Measurements from ENCODE around the gene VGLL2. TPM values are rescaled to one million over a fixed set of nuclear protein-coding genes. Genes with fewer than 3 reads are reported as not detected.
"Not testable (repeated sequence)": the region's sequence is repeated elsewhere in the genome, so short reads cannot be mapped to it uniquely, and the experiment has no call there.

Gene VGLL2
- polyA plus RNA-seq, 2 donors: 0.04 TPM

- 62 to 67% methylated on average over 2 of the region's 2 CpGs for WGBS, 2 donors
- Histone ChIP-seq H3K4me1 (ENCODE audit: control insufficient read depth in 2 of 2, insufficient read depth in 2 of 2, low read length in 1 of 2) (no peaks in the 10 kb centered on the region), H3K27ac (ENCODE audit: low read depth in 2 of 2, low read length in 1 of 2) (no peak overlapping the region), H3K9me3 (ENCODE audit: control insufficient read depth in 2 of 2, insufficient read depth in 1 of 2, low read depth in 1 of 2, low read length in 1 of 2) (no peaks in the 10 kb centered on the region), H3K36me3 (ENCODE audit: control insufficient read depth in 2 of 2, insufficient read depth in 2 of 2, low read length in 1 of 2) (no peaks in the 10 kb centered on the region), H3K27me3 (ENCODE audit: control insufficient read depth in 1 of 2, insufficient read depth in 2 of 2, low read length in 2 of 2) (no peaks in the 10 kb centered on the region), H3K4me3 (ENCODE audit: low read depth in 1 of 2, low read length in 2 of 2) (no peak overlapping the region)
Observed at GRCh38 chr6:117237561-117237960, 27.8 kb upstream of the VGLL2 start.

- not testable (repeated sequence) for H3K4me1 ChIP-seq (ENCODE audit: control insufficient read depth in 2 of 2, insufficient read depth in 2 of 2, low read length in 1 of 2); H3K27me3 ChIP-seq (ENCODE audit: control insufficient read depth in 1 of 2, insufficient read depth in 2 of 2, low read length in 2 of 2); H3K4me3 ChIP-seq (ENCODE audit: low read depth in 1 of 2, low read length in 2 of 2); H3K36me3 ChIP-seq (ENCODE audit: control insufficient read depth in 2 of 2, insufficient read depth in 2 of 2, low read length in 1 of 2); H3K27ac ChIP-seq (ENCODE audit: low read depth in 2 of 2, low read length in 1 of 2); H3K9me3 ChIP-seq (ENCODE audit: control insufficient read depth in 2 of 2, insufficient read depth in 1 of 2, low read depth in 1 of 2, low read length in 1 of 2)
- 73 to 80% methylated on average over 7 to 12 of the region's 13 CpGs for WGBS, 2 donors
Observed at GRCh38 chr6:117244571-117244970, 20.8 kb upstream of the VGLL2 start.

- H3K27ac ChIP-seq (ENCODE audit: low read depth in 2 of 2, low read length in 1 of 2); H3K27me3 ChIP-seq (ENCODE audit: control insufficient read depth in 1 of 2, insufficient read depth in 2 of 2, low read length in 2 of 2); H3K9me3 ChIP-seq (ENCODE audit: control insufficient read depth in 2 of 2, insufficient read depth in 1 of 2, low read depth in 1 of 2, low read length in 1 of 2); H3K4me3 ChIP-seq (ENCODE audit: low read depth in 1 of 2, low read length in 2 of 2); H3K4me1 ChIP-seq (ENCODE audit: control insufficient read depth in 2 of 2, insufficient read depth in 2 of 2, low read length in 1 of 2); H3K36me3 ChIP-seq (ENCODE audit: control insufficient read depth in 2 of 2, insufficient read depth in 2 of 2, low read length in 1 of 2): not testable (repeated sequence)
- WGBS, 2 donors: 79 to 85% methylated on average over 17 to 19 of the region's 20 CpGs
Observed at GRCh38 chr6:117244979-117245378, 20.4 kb upstream of the VGLL2 start.

- Histone ChIP-seq H3K36me3 (ENCODE audit: control insufficient read depth in 2 of 2, insufficient read depth in 2 of 2, low read length in 1 of 2) (no peaks in the 10 kb centered on the region), H3K27ac (ENCODE audit: low read depth in 2 of 2, low read length in 1 of 2) (no peak overlapping the region), H3K4me1 (ENCODE audit: control insufficient read depth in 2 of 2, insufficient read depth in 2 of 2, low read length in 1 of 2) (no peaks in the 10 kb centered on the region), H3K27me3 (ENCODE audit: control insufficient read depth in 1 of 2, insufficient read depth in 2 of 2, low read length in 2 of 2) (no peaks in the 10 kb centered on the region), H3K4me3 (ENCODE audit: low read depth in 1 of 2, low read length in 2 of 2) (no peak overlapping the region), H3K9me3 (ENCODE audit: control insufficient read depth in 2 of 2, insufficient read depth in 1 of 2, low read depth in 1 of 2, low read length in 1 of 2) (no peaks in the 10 kb centered on the region)
- 81 to 83% methylated on average over 2 of the region's 2 CpGs for WGBS, 2 donors
Observed at GRCh38 chr6:117253785-117254184, 11.6 kb upstream of the VGLL2 start.

- Histone ChIP-seq H3K9me3 (ENCODE audit: control insufficient read depth in 2 of 2, insufficient read depth in 1 of 2, low read depth in 1 of 2, low read length in 1 of 2) (peaks cover 0 to 3% of the 10 kb centered on the region in 2 donors), H3K36me3 (ENCODE audit: control insufficient read depth in 2 of 2, insufficient read depth in 2 of 2, low read length in 1 of 2) (no peaks in the 10 kb centered on the region), H3K27ac (ENCODE audit: low read depth in 2 of 2, low read length in 1 of 2) (no peak overlapping the region), H3K4me1 (ENCODE audit: control insufficient read depth in 2 of 2, insufficient read depth in 2 of 2, low read length in 1 of 2) (peaks cover 4 to 8% of the 10 kb centered on the region in 2 donors), H3K27me3 (ENCODE audit: control insufficient read depth in 1 of 2, insufficient read depth in 2 of 2, low read length in 2 of 2) (peaks cover 8 to 37% of the 10 kb centered on the region in 2 donors), H3K4me3 (ENCODE audit: low read depth in 1 of 2, low read length in 2 of 2) (no peak overlapping the region)
- WGBS, 2 donors: 42 to 43% methylated on average over 8 of the region's 8 CpGs
Observed at GRCh38 chr6:117262799-117263198, 2.6 kb upstream of the VGLL2 start.

GRCh38 chr6:117263353-117263927 is 1.9 kb upstream of the VGLL2 start:
- Histone ChIP-seq H3K36me3 (ENCODE audit: control insufficient read depth in 2 of 2, insufficient read depth in 2 of 2, low read length in 1 of 2) (no peaks in the 10 kb centered on the region), H3K27ac (ENCODE audit: low read depth in 2 of 2, low read length in 1 of 2) (no peak overlapping the region), H3K4me3 (ENCODE audit: low read depth in 1 of 2, low read length in 2 of 2) (no peak overlapping the region), H3K4me1 (ENCODE audit: control insufficient read depth in 2 of 2, insufficient read depth in 2 of 2, low read length in 1 of 2) (peaks cover 4 to 8% of the 10 kb centered on the region in 2 donors), H3K27me3 (ENCODE audit: control insufficient read depth in 1 of 2, insufficient read depth in 2 of 2, low read length in 2 of 2) (peaks cover 12 to 42% of the 10 kb centered on the region in 2 donors), H3K9me3 (ENCODE audit: control insufficient read depth in 2 of 2, insufficient read depth in 1 of 2, low read depth in 1 of 2, low read length in 1 of 2) (peaks cover 0 to 3% of the 10 kb centered on the region in 2 donors)
- 19 to 20% methylated on average over 27 of the region's 27 CpGs for WGBS, 2 donors

GRCh38 chr6:117264369-117264691 is 1.0 kb upstream of the VGLL2 start:
- H3K27me3 ChIP-seq (ENCODE audit: control insufficient read depth in 1 of 2, insufficient read depth in 2 of 2, low read length in 2 of 2): peaks cover 13 to 45% of the 10 kb centered on the region in 2 donors
- no peak overlapping the region for H3K27ac ChIP-seq (ENCODE audit: low read depth in 2 of 2, low read length in 1 of 2)
- peaks cover 0 to 3% of the 10 kb centered on the region in 2 donors for H3K9me3 ChIP-seq (ENCODE audit: control insufficient read depth in 2 of 2, insufficient read depth in 1 of 2, low read depth in 1 of 2, low read length in 1 of 2)
- H3K4me3 ChIP-seq (ENCODE audit: low read depth in 1 of 2, low read length in 2 of 2): peak overlapping the region in 1 of 2 donors; percentile 36
- H3K4me1 ChIP-seq (ENCODE audit: control insufficient read depth in 2 of 2, insufficient read depth in 2 of 2, low read length in 1 of 2): peaks cover 4 to 8% of the 10 kb centered on the region in 2 donors
- no peaks in the 10 kb centered on the region for H3K36me3 ChIP-seq (ENCODE audit: control insufficient read depth in 2 of 2, insufficient read depth in 2 of 2, low read length in 1 of 2)
- WGBS, 2 donors: 4 to 6% methylated on average over 8 of the region's 8 CpGs

- H3K27me3 ChIP-seq (ENCODE audit: control insufficient read depth in 1 of 2, insufficient read depth in 2 of 2, low read length in 2 of 2): peaks cover 13 to 46% of the 10 kb centered on the region in 2 donors
- peaks cover 0 to 3% of the 10 kb centered on the region in 2 donors for H3K9me3 ChIP-seq (ENCODE audit: control insufficient read depth in 2 of 2, insufficient read depth in 1 of 2, low read depth in 1 of 2, low read length in 1 of 2)
- WGBS, 2 donors: 2 to 3% methylated on average over 38 to 39 of the region's 39 CpGs
- H3K4me1 ChIP-seq (ENCODE audit: control insufficient read depth in 2 of 2, insufficient read depth in 2 of 2, low read length in 1 of 2): peaks cover 4 to 8% of the 10 kb centered on the region in 2 donors
- no peaks in the 10 kb centered on the region for H3K36me3 ChIP-seq (ENCODE audit: control insufficient read depth in 2 of 2, insufficient read depth in 2 of 2, low read length in 1 of 2)
- peak overlapping the region; percentile 18 to 36 for H3K4me3 ChIP-seq (ENCODE audit: low read depth in 1 of 2, low read length in 2 of 2)
- no peak overlapping the region for H3K27ac ChIP-seq (ENCODE audit: low read depth in 2 of 2, low read length in 1 of 2)
Observed at GRCh38 chr6:117264692-117265409, 507 bp upstream of the VGLL2 start.

GRCh38 chr6:117266257-117267053 is 1.1 kb downstream of the VGLL2 start:
- Histone ChIP-seq H3K4me3 (ENCODE audit: low read depth in 1 of 2, low read length in 2 of 2) (peak overlapping the region in 1 of 2 donors; percentile 36), H3K4me1 (ENCODE audit: control insufficient read depth in 2 of 2, insufficient read depth in 2 of 2, low read length in 1 of 2) (peaks cover 11 to 13% of the 10 kb centered on the region in 2 donors)
- WGBS, 2 donors: 14 to 18% methylated on average over 16 of the region's 16 CpGs

More at GRCh38 chr6:117266257-117267053, 1.1 kb downstream of the VGLL2 start:
- peaks cover 4 to 6% of the 10 kb centered on the region in 2 donors for H3K9me3 ChIP-seq (ENCODE audit: control insufficient read depth in 2 of 2, insufficient read depth in 1 of 2, low read depth in 1 of 2, low read length in 1 of 2)
- H3K36me3 ChIP-seq (ENCODE audit: control insufficient read depth in 2 of 2, insufficient read depth in 2 of 2, low read length in 1 of 2): no peaks in the 10 kb centered on the region
- H3K27ac ChIP-seq (ENCODE audit: low read depth in 2 of 2, low read length in 1 of 2): no peak overlapping the region
- H3K27me3 ChIP-seq (ENCODE audit: control insufficient read depth in 1 of 2, insufficient read depth in 2 of 2, low read length in 2 of 2): peaks cover 17 to 59% of the 10 kb centered on the region in 2 donors
